Eye (tissue), 1 donor: ENCODE results near the gene COX7B2.

Source experiments
- DNase-seq: peaks from one replicate; pipeline ENCODE4 v3.0.0-alpha.2; 2015

COX7B2 gene, protein sequence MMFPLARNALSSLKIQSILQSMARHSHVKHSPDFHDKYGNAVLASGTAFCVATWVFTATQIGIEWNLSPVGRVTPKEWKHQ

DNA sequence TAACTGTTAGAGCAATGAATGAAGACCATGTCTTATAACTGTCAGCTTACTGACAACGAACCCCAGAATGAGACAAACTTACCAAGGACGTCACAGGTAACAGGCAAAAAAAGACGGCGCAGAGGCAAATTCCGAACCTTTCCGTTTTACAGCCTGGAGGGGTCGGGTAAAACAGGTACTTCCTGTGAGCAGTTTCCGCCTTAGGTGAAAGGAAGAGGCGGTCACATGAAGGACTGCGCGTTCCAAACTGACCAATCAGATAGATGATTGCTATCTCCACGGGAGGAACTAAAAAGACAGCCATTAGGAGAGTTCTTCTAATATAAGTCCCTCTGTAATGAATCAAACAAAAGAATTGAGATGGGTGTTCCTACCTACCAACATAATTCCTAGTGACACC, at the start of gene COX7B2:
TSS of gene COX7B2 (minus strand) at position 168 of the 400 bp plus-strand sequence. CDS start 174,053 bp downstream, outside the sequence.
- DNase-seq: no peak

DNA sequence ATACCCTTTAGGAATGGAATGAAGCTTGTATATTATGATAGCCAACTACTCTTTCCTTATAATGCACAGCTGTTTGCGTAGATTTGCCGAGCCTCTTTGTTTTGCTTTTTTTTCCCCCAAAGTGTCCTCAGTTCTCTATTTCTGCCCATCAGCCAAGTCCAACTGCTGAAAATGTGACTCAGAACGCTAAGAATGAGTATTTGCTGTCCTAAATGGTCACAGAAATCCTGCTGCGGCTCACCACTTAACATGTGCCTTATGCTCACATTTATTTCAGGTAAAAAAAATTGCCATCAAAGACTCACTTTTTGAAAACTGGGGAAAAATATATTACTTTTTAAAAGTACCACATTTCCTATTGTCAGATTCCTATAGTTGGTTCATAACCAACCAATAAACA, 47.4 kb upstream of the COX7B2 start:
- DNase-seq: no peak

DNA sequence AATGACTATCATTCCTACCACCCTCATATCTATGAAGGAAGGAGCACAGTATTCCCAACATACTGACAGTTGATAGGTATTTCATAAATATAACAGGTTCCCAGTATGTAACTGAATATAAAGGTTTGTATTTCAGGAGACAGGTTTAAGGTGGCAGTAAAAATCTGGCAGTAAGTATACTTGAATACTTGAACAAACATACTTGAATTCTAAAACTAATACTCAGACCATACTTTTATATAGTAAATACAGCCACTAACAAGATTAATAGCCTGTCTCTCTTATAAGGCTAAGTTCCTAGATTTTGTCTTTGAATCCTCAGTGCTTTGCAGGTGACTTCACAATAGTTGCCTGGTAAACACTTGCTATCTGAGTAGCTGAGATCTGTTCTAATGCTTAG, 46.6 kb upstream of the COX7B2 start:
- no peak for DNase-seq

DNA sequence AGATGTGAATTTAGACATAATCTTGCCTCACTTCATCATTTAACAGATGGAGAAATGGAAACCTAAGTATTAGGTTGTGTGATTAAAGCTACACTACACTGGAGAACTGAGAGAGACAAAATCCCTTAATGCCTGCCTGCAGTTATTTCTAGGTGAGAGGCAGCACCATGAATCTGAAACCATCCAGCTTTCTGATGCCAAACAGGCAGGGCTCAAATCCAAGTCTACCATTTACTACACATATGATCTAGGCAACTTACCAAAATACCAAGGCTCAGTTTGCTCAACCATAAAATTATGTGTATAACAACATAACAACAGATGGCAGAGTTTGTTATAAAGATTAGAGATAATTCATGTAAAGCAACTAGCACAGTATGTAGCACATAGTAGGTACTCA, 45.6 kb upstream of the COX7B2 start:
- no peak for DNase-seq

GRCh38 chr4:46953564-46953963, 44.5 kb upstream of the COX7B2 start:
- no peak for DNase-seq

DNA sequence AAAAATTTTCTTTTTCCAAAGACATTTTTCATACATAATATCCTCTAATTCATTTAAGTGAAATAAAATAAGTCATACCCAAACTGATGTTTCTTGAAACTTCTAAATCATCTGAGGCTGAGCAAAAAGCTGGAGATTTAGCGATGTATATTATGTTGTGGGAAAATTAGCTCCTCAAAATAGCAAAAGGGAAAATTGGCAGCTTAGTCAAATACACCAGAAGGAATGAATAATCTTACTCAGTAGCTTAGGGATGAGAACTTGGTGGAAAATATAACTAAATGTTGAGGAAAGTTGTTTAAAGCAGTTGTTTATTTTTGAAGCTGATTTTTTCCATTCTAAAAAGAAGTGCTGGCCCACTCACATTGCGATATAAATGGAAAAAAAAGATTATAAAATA, 43.4 kb upstream of the COX7B2 start:
- no peak for DNase-seq

- no peak for DNase-seq
Observed at GRCh38 chr4:46950826-46951225, 41.8 kb upstream of the COX7B2 start.

DNA sequence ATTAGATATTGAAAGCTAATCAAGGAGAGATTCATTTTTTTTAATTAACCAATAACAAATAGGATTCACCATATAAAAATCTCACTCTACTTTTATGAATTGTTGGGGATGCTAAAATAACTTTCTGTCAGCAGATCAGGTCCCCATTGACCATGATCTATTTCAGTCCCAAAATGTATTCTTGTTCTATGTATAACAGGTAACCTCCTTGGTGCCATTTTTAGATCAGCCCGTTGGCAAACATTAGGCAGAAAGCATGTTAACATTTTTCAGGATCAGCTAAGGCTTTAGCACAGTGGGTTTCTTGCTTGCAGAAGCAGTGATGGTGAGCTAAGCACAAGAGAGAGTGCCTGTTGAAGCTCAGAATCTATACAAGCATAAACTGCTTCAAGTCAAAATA, 40.8 kb upstream of the COX7B2 start:
- no peak for DNase-seq

DNA sequence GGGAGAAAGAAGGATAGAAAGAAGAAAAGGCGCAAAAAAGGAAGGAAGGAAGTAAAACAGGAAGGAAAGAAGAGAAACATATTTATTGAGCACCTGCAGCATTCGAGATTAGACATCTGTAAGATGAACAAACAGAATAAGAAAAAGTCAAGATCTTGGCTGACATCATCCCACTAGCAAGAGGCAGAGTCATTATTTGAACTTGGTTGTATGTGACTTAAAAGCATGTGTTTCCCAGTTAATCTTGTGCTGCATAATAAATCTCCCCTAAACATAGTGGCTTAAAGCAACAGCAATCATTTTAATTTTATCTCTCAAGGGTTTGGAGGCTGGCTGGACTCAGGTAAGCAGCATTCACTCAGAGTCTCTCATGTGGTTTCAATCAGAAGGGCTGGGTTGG, 38.5 kb upstream of the COX7B2 start:
- DNase-seq: no peak

DNA sequence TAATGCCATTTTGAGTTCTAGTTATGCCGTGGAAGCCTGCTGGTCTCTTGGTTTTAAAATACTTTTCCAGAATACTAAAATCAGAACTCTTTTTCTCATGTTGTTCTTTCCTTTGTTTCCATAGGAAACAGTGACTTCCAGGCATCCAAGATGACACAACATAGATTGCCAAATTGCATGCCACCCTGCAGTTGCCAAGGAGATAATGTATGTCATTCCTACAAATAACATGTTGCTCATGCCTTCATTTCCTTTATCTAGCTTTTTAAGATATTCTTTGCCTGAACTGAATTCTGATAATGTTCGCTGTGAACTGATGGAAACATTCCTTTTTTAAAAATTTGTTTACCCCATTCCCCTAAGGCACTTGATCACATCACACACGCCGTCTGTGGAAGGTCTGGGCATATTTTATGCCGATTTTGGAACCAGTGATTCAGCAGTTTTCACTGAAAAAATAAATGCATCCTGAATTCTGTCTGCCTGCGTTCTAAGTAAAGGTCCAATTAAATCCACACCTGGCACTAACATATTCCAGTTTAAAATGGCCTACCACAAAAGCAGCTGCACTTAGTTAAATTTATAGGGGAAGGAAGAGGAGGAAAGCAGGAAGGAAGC, 38.0 kb upstream of the COX7B2 start:
- no peak for DNase-seq

- DNase-seq: no peak
Observed at GRCh38 chr4:46945062-46945461, 36.0 kb upstream of the COX7B2 start.

DNA sequence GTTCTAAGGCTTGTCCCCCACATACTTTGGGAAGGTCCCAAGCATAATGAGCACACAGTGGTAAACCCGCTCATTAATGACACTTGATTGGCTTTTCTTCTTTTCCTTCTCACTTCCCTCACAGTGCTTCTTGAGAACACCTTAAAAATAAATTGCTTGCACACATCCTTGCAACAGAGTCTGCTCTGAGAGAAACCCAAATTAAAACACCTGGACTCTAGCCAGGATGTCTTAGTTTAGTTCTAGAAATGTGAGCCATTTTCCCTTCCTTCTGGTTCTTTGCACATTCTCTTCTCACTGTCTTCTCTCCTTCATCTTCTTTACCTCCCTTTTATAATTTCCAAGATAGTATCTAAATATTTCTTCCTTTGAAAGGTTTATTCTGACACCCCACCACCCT, 35.3 kb upstream of the COX7B2 start:
- no peak for DNase-seq

DNA sequence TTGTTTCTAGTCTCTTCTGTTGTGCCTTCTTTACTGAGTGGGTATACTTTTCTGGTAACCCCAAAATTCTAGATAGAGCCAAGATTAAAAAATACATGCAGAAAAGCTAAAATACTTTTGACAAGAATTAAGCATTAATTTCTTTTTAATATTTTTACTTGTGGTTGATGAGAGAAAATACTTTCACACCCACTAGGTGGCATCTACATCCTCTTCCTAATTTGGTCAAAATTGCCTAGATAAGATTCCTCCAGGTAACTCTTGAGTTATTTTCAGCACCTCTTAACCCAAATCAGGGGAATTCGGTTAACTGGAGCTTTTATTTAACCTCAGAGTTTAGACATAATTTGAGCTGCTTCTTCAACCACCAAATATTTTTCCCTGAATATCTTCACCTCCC, 28.4 kb upstream of the COX7B2 start:
- no peak for DNase-seq

DNA sequence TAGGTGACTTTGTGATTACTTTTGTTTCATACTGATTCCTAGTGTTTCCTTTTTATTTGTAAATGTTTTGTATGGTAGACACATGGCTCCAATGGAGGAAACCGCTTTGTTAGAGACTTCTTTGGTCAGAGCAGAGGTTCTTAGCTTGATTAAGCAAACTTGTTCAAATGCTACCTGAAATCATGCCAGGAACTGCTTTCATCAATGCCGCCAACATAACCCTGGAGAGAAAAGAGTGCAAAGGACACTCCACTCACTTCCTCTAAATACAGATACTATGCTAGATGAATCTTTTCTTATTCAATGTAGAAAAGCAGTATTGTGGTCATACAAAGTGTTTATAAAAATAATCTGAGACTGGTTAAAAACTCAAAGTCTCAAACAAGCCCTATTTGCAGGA, 25.7 kb upstream of the COX7B2 start:
- DNase-seq: no peak

GRCh38 chr4:46933686-46934085, 24.6 kb upstream of the COX7B2 start:
- DNase-seq: no peak

GRCh38 chr4:46931981-46932380, 22.9 kb upstream of the COX7B2 start:
- peak; percentile 30 for DNase-seq

GRCh38 chr4:46930891-46931290, 21.8 kb upstream of the COX7B2 start:
- DNase-seq: no peak

GRCh38 chr4:46927201-46927600, 18.2 kb upstream of the COX7B2 start:
- no peak for DNase-seq

- no peak for DNase-seq
Observed at GRCh38 chr4:46924789-46925529, 15.9 kb upstream of the COX7B2 start.

- no peak for DNase-seq
Observed at GRCh38 chr4:46922205-46922604, 13.2 kb upstream of the COX7B2 start.

DNA sequence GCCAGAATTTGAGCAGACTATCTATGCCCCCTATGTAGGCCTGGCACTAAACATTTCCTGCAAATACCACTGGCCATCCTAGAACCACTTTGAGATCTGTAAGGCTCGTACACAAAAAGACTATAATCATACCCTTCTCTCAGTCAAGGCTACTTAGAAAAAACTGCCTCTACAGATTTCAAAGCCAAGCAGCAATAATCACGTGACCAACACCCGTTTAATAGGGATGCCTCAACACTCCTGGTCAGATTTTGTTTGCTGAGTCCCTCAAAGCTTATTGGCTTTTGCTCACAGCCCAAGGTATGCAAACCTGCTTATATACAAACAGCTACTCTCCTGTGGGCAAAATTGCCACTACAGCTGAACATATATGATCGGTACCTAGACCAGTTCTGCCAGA, 897 bp downstream of the COX7B2 start:
- DNase-seq: no peak

DNA sequence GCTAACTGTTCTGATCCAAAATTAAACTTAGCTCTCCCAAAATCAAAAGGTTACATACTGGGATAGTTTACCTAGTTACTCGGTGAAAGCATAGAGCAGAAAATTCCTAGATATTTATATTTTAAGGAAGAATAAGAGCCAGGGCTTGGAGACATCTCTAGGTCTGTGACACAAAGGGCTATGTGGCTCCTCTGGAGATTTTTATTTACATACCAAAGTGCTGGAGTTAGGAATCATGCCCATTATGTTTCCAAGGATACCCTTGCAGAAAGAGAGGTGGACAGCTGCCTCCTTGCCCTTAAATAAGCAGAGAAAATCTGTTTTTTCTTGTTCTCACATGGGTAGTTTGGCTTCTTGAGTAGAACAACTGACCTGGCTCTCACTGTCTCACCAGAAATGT, 9.0 kb downstream of the COX7B2 start:
- DNase-seq: no peak

GRCh38 chr4:46894826-46895225, 14.2 kb downstream of the COX7B2 start:
- DNase-seq: no peak

DNA sequence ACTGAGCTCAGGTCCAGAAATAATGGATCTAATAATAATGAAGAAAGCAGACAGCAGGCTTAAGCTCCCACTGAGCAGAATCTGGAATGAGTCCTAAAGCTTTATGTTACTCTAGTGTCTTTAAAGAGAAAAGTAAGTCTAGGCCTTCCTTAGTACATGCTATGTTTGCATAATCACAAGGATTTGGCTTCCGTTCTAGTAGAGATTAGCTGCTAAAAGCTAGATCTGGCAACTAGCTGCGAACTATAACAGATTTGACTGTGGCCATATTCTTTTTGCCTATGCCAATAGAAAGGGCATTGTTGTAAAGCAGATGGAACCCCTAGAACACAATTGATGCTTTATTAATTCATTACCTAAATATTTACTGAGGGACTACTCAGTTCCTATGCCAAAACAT, 19.0 kb downstream of the COX7B2 start:
- DNase-seq: no peak

GRCh38 chr4:46889410-46889809, 19.6 kb downstream of the COX7B2 start:
- DNase-seq: no peak
